A549 (cell line): ENCODE measurements around the gene BASP1.

Experiments
- CHD2 ChIP-seq: fragments of 150-350 bp; IDR thresholded peaks from 2 replicates; pipeline ENCODE4 v1.6.1; 2014; ENCODE audit warnings: low read length; ENCODE audit not compliant: partially characterized antibody
- CHD4 ChIP-seq: fragments of 200-600 bp; sonication (generic); IDR thresholded peaks from 2 replicates; pipeline ENCODE4 v1.6.1; 2016; ENCODE audit warnings: antibody characterized with exemption, mild to moderate bottlenecking, borderline replicate concordance
- EP300 ChIP-seq, 2 experiments: fragments of >200 bp; sonication (Bioruptor Twin); formaldehyde crosslinking; IDR thresholded peaks; 2 replicates in 1 of 2; 3 replicates in 1 of 2; pipeline ENCODE4 v1.6.1; 2016 to 2017
- NR3C1 ChIP-seq: fragments of >200 bp; sonication (Bioruptor Twin); formaldehyde crosslinking; IDR thresholded peaks from 3 replicates; pipeline ENCODE4 v1.6.1; 2017
- PHF8 ChIP-seq: fragments of 200-600 bp; sonication (generic); IDR thresholded peaks from 2 replicates; pipeline ENCODE4 v1.6.1; 2016; ENCODE audit warnings: low read depth, mild to moderate bottlenecking, antibody characterized with exemption, moderate library complexity, borderline replicate concordance
- POLR2A ChIP-seq: IDR thresholded peaks from 2 replicates; pipeline ENCODE4 v1.6.1; 2012; ENCODE audit warnings: mild to moderate bottlenecking, low read length
- RCOR1 ChIP-seq: fragments of 150-350 bp; IDR thresholded peaks from 2 replicates; pipeline ENCODE4 v1.6.1; 2014; ENCODE audit warnings: antibody characterized with exemption, low read length, low read depth
- TF ChIP-seq, protein P1 (sequence below): fragments of 200-600 bp; sonication (generic); IDR thresholded peaks from 2 replicates; pipeline ENCODE4 v1.6.1; 2016; ENCODE audit warnings: antibody characterized with exemption, mild to moderate bottlenecking, moderate library complexity
- TF ChIP-seq, protein P2 (sequence below): fragments of >200 bp; sonication (Bioruptor Twin); formaldehyde crosslinking; IDR thresholded peaks from 3 replicates; pipeline ENCODE4 v1.5.1; 2016

DNA sequence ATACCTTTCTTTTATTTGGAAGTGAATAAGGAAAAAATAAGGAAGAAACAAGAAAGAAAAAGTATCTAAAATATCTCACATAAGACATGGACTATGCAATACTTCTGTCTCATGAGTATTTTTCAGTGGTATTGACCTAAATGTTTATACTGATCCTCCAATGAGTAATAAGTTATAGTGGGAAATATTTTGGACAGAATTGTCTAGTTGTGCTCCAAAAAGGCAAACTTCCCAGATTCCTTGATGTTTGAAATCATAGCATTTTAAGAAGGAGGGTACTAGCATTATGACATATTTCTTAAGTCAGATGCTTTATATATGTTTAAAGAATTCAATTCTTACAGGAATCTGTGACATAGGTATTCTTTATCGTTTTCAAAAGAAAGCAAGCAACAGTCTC, 34.5 kb upstream of the BASP1 start:
- TF ChIP-seq, protein P1, sequence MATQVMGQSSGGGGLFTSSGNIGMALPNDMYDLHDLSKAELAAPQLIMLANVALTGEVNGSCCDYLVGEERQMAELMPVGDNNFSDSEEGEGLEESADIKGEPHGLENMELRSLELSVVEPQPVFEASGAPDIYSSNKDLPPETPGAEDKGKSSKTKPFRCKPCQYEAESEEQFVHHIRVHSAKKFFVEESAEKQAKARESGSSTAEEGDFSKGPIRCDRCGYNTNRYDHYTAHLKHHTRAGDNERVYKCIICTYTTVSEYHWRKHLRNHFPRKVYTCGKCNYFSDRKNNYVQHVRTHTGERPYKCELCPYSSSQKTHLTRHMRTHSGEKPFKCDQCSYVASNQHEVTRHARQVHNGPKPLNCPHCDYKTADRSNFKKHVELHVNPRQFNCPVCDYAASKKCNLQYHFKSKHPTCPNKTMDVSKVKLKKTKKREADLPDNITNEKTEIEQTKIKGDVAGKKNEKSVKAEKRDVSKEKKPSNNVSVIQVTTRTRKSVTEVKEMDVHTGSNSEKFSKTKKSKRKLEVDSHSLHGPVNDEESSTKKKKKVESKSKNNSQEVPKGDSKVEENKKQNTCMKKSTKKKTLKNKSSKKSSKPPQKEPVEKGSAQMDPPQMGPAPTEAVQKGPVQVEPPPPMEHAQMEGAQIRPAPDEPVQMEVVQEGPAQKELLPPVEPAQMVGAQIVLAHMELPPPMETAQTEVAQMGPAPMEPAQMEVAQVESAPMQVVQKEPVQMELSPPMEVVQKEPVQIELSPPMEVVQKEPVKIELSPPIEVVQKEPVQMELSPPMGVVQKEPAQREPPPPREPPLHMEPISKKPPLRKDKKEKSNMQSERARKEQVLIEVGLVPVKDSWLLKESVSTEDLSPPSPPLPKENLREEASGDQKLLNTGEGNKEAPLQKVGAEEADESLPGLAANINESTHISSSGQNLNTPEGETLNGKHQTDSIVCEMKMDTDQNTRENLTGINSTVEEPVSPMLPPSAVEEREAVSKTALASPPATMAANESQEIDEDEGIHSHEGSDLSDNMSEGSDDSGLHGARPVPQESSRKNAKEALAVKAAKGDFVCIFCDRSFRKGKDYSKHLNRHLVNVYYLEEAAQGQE = no peak
- TF ChIP-seq POLR2A (no peak), CHD4 (no peak), NR3C1 (no peak), EP300 (IDR thresholded peaks at IDR 0.05) (no peak), PHF8 (no peak), CHD2 (no peak), RCOR1 (no peak)
- TF ChIP-seq, protein P2, sequence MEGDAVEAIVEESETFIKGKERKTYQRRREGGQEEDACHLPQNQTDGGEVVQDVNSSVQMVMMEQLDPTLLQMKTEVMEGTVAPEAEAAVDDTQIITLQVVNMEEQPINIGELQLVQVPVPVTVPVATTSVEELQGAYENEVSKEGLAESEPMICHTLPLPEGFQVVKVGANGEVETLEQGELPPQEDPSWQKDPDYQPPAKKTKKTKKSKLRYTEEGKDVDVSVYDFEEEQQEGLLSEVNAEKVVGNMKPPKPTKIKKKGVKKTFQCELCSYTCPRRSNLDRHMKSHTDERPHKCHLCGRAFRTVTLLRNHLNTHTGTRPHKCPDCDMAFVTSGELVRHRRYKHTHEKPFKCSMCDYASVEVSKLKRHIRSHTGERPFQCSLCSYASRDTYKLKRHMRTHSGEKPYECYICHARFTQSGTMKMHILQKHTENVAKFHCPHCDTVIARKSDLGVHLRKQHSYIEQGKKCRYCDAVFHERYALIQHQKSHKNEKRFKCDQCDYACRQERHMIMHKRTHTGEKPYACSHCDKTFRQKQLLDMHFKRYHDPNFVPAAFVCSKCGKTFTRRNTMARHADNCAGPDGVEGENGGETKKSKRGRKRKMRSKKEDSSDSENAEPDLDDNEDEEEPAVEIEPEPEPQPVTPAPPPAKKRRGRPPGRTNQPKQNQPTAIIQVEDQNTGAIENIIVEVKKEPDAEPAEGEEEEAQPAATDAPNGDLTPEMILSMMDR = no peak
